Mucosa of gallbladder (tissue), 1 donor: ENCODE results near the gene AARSD1. TPM values are rescaled to one million over a fixed set of nuclear protein-coding genes. Genes with fewer than 3 reads are reported as not detected.
"Not testable (repeated sequence)": the region's sequence is repeated elsewhere in the genome, so short reads cannot be mapped to it uniquely, and the experiment has no call there.

Experiments
- DNase-seq: peaks from one replicate; pipeline ENCODE4 v3.0.0-alpha.2; 2020; ENCODE audit warnings: low spot score
- total RNA-seq: library from RNA; stranded (reverse); gene quantifications from one replicate; pipeline ENCODE4 v1.2.1, GENCODE V29; 2021
- donor health status: DM: no; HTN: no; CAD: no.

Gene AARSD1
- total RNA-seq, 1 donor from 2014 or later: 28.2 TPM

DNA sequence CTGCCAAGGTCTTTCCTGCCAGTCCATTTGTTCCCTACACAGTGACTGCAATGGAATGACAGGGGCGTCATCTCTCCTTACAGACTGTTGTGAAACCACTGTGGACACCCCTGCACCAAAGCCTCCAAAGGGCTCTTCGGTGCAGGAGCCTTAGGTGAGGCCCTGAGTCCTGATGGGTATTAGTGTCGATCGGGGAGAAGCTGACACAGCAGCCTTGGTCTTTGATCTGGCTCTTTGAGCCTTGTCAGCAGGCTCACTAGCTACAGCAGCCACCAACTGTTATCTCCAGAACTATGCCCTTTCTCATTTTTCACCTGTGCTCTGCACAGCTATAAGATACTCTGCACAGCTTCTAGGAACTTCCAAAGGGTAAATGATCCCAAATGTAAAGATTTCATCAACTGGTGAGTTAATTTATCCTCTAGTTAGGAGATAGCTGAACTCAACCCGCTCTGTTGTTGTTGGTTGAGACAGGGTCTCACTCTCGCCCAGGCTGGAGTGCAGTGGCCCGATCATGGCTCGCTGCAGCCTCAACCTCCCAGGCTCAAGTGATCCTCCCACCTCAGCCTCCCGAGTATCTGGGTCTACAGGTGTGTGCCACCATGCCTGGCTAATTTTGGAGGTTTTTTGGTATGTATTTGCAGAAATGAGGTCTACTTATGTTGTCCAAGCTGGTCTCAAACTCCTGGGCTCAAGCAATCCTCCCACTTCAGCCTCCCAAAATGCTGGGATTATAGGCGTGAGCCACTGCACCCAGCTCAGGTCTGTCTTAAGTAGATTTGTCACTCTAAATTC is 44.0 kb downstream of the AARSD1 start:
- no peak for DNase-seq

DNA sequence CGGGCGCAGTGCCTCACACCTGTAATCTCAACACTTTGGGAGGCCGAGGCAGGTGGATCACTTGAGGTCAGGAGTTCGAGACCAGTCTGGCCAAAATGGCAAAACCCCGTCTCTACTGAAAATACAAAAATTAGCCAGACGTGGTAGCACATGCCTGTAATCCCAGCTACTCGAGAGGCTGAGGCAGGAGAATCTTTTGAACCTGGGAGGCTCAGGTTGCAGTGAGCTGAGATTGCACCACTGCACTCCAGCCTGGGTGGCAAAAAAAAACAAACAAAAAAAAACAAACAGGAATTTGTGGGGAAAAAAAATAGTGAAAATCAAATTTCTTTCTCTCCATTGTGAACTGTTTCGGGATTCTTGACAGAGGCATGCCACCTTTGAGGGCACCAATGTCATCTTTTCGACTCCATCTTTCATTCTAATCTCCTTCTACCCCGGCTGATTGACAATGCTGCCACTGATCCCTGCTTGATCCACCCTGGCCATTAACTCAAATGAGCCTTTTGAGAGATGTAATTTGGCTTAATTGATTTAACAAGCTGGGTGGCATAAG is 44.7 kb downstream of the AARSD1 start:
- not testable (repeated sequence) for DNase-seq

DNA sequence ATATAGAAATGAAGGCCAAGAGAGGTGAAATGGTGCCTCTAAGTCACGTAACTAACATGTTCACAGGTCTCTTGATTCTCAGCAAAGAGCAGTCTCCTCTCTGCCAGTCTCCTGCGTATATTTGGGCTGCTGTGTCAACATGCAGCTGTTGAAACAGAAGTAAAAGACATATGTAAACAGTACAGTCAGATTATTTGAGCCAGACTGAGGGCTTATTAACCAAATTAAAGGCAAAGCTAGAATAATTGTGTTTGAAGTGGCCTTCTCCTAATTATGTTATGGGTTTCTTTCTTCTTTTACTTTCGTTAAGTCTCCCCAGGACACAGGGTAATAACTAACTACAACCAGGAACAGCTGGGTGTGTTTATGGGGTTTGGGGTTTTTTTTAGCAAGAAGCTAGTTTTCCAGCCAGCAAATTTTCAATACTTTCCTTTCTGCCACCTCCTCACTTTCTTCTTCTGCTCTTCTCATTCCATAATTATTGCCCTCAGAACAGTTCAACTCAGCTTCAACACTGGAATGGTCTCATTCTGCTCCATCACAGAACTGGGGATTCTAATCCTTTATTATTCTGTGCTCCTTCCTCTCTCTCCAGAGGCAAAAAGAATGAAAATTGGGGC is 45.2 kb downstream of the AARSD1 start:
- no peak for DNase-seq

GRCh38 chr17:42917236-42917603 is 47.0 kb downstream of the AARSD1 start:
- no peak for DNase-seq

DNA sequence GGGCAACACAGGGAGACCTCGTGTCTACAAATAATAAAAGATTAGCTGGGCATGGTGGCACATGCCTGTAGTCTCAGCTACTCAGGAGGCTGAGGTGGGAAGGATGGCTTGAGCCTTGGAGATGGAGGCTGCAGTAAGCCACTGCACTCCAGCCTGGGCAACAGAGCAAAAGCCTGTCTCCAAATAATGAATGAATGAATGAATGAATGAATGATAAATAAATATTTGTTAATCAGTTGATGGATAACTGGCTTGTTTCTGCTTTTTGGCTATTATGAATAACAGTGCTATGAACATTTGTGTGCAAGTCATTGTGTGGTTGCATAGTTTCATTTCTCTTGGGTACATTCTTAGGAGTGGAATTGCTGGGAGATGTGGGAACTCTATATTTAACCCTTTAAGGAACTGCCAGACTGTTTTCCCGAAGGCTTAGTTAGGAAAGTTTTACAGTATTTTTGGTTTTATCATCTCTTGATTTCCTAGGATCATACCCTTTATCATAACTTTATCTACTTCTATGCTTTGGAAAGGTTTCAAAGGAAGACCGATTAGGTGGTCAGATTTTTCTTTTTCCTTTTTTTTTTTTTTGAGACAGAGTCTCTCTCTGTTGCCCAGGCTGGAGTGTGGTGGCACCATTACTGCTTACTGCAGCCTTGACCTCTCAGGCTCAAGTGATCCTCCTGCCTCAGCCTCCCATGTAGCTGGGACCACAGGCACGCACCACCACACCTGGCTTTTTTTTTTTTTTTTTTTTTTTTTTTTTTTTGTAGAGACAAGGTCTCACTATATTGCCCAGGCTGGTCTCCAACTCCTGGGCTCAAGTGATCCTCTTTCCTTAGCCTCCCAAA is 47.6 kb downstream of the AARSD1 start:
- not testable (repeated sequence) for DNase-seq

DNA sequence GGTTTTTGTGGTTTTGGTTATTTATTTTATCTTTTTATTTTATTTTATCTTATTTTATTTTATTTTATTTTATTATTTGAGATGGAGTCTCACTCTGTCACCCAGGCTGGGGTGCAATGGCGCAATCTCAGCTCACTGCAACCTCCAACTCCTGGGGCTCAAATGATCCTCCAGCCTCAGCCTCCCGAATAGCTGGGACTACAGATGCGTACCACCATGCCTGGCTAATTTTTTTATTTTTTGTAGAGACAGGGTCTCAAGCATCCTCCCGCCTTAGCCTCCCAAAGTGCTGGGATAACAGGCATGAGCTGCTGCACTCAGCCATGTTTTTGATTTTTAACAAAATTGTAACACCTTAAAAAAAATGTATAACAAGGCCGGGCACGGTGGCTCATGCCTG is 49.0 kb downstream of the AARSD1 start:
- not testable (repeated sequence) for DNase-seq

- no peak for DNase-seq
Observed at GRCh38 chr17:42913981-42914617, 50.2 kb downstream of the AARSD1 start.

GRCh38 chr17:42913522-42913921 is 50.7 kb downstream of the AARSD1 start:
- no peak for DNase-seq

DNA sequence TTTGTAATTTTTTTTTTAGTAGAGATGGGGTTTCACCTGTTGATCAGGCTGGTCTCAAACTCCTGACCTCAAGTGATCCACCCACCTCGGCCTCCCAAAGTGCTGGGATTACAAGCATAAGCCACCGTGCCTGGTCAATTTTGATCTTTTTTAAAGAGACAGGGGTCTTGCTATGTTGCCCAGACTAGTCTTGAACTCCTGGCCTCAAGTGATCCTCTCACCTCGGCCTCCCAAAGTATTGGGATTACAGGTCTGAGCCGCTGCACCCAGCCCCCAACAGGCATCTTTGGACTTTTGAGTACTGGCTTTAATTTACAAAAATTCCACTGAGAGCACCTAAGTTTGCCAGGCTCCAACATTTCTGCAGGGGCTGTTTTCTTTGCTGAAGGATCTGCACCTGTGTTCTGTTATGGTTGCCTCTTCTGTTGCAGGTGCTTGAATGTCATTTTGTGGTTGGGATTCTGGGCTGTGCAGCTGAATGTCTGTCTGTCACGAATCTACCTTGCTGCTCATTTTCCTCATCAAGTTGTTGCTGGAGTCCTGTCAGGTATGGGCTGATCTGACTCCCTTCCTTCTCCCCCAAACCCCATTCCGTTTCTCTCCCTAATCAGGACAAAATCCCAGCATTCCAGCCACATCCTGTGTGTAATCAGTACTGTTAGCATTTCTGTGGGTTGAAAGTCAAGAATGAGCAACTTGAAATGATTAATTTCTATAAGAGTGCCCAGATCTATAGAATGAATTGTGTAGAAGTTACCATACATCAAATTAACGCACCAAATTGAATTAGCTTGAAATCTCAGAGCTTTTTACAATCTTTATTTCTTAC is 55.2 kb downstream of the AARSD1 start:
- no peak for DNase-seq

DNA sequence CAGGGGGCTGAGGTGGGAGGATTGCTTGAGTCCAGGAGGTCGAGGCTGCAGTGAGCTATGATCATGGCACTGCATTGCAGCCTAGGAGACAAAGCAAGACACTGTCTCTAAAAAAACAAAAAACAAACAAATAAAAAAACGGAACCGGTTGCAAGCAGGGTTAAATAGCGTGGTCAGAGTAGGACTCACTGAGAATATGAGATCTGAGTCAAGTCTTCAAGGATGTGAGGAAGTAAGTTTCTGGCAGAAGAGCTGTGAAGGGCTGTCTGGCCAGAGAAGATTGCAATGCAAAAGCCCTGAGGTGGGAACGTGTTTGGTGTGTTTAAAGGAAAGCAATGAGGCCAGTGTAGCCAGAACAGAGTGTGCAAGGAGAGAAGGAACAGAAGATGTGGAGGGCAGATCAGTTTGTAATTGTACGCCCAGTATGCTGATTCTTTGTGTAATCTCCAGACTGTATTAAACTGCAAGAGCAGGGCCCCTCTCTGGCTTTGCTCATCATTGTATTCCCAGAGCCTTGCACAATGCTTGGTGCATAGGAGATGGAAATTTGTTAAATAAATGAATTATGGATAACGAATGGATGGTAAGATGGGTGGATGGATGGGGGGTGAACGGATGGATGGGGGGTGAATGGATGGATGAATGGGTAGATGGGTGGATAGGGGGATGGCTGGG is 57.3 kb downstream of the AARSD1 start:
- DNase-seq: no peak

- no peak for DNase-seq
Observed at GRCh38 chr17:42904110-42904469, 60.2 kb downstream of the AARSD1 start.

DNA sequence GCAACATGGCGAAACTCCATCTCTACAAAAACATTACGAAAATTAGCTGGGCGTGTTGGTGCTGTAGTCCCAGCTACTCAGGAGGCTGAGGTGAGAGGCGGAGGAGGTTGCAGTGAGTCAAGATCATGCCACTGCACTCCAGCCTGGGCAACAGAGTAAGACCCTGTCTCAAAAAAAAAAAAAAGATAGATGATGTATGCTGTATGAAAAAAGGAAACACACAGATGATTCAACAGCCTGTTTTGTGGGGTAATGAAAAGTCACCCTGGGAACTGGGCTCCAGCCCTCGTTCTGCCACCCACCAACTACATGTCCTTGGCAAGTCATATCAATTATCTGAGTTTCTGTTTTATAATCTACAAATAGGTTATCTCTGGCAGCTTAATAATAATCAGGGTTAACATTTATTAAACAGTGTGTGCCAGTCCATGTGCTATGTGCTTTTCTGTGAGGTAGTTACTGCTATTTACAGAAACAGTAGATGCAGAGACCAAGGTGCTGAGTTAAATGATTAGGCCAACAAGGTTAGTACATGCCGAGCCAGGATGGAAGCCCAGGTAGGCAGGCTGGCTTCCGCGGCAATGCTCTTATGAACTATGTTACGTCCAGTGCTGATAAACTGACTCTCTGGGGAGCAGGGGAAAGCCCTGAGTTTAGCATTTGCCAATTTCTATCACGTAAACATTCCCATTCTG is 62.6 kb downstream of the AARSD1 start:
- peak; percentile 32 for DNase-seq

Other genes with a start within 250 kb of the AARSD1 start
- 50.4 TPM for gene EZH1, start 219.4 kb downstream of the AARSD1 start, total RNA-seq
- 22.7 TPM for gene RAMP2, start 203.2 kb downstream of the AARSD1 start, total RNA-seq
- gene VPS25, start 191.0 kb downstream of the AARSD1 start, total RNA-seq: 57.1 TPM
- 0.37 TPM for gene WNK4, start 183.8 kb downstream of the AARSD1 start, total RNA-seq
- gene COA3, start 165.8 kb downstream of the AARSD1 start, total RNA-seq: 78.0 TPM
- 0.89 TPM for gene CNTD1, start 165.6 kb downstream of the AARSD1 start, total RNA-seq
- 71.3 TPM for gene BECN1, start 140.2 kb downstream of the AARSD1 start, total RNA-seq
- gene PSME3, start 131.1 kb downstream of the AARSD1 start, total RNA-seq: 88.5 TPM
- 1.4 TPM for gene AOC2, start 119.9 kb downstream of the AARSD1 start, total RNA-seq
- 125 TPM for gene AOC3, start 113.3 kb downstream of the AARSD1 start, total RNA-seq
- gene G6PC1, start 63.7 kb downstream of the AARSD1 start, total RNA-seq: 17.3 TPM
- 4.7 TPM for gene PTGES3L, start 15.6 kb upstream of the AARSD1 start, total RNA-seq
- 26.0 TPM for gene RUNDC1, start 16.1 kb upstream of the AARSD1 start, total RNA-seq
- gene RPL27, start 34.0 kb upstream of the AARSD1 start, total RNA-seq: 611 TPM
- gene IFI35, start 42.3 kb upstream of the AARSD1 start, total RNA-seq: 27.0 TPM
- gene VAT1, start 57.9 kb upstream of the AARSD1 start, total RNA-seq: 122 TPM
- gene RND2, start 60.8 kb upstream of the AARSD1 start, total RNA-seq: 2.8 TPM
- 5.8 TPM for gene BRCA1, start 160.9 kb upstream of the AARSD1 start, total RNA-seq
- 119 TPM for gene NBR1, start 206.8 kb upstream of the AARSD1 start, total RNA-seq
- 10.8 TPM for gene TMEM106A, start 247.4 kb upstream of the AARSD1 start, total RNA-seq